Hepatocyte (in vitro differentiated cells): Measurements from ENCODE around the gene VEPH1. TPM values are rescaled to one million over a fixed set of nuclear protein-coding genes. Genes with fewer than 3 reads are reported as not detected.

Experiments
- DNase-seq: peaks from one replicate; pipeline ENCODE4 v3.0.0-alpha.2; 2016; ENCODE audit warnings: low spot score
- H2AFZ ChIP-seq: fragments of 200-600 bp; sonication (generic); 2 replicates; pipeline ENCODE4 v1.6.0; 2016; ENCODE audit warnings: antibody characterized with exemption, mild to moderate bottlenecking
- H3K27ac ChIP-seq: fragments of 200-600 bp; sonication (generic); 2 replicates; pipeline ENCODE4 v1.5.1; 2016; ENCODE audit warnings: mild to moderate bottlenecking
- H3K27me3 ChIP-seq: fragments of 200-600 bp; sonication (generic); 2 replicates; pipeline ENCODE4 v1.6.1; 2016
- H3K36me3 ChIP-seq: fragments of 200-600 bp; sonication (generic); replicated peaks from 2 replicates; pipeline ENCODE4 v1.5.1; 2016; ENCODE audit warnings: low read depth; ENCODE audit not compliant: insufficient read depth
- H3K4me1 ChIP-seq: fragments of 200-600 bp; sonication (generic); 2 replicates; pipeline ENCODE4 v1.5.1; 2016; ENCODE audit warnings: mild to moderate bottlenecking, moderate library complexity; ENCODE audit not compliant: insufficient read depth
- H3K4me2 ChIP-seq: fragments of 200-600 bp; sonication (generic); 2 replicates; pipeline ENCODE4 v1.6.0; 2016
- H3K4me3 ChIP-seq: fragments of 200-600 bp; sonication (generic); 2 replicates; pipeline ENCODE4 v1.5.1; 2016; ENCODE audit warnings: mild to moderate bottlenecking
- H3K79me2 ChIP-seq: fragments of 200-600 bp; sonication (generic); 2 replicates; pipeline ENCODE4 v1.6.0; 2017; ENCODE audit warnings: mild to moderate bottlenecking
- H3K9me2 ChIP-seq: fragments of 200-600 bp; sonication (generic); replicated peaks from 2 replicates; pipeline ENCODE4 v1.6.0; 2017; ENCODE audit warnings: mild to moderate bottlenecking; ENCODE audit not compliant: insufficient read depth
- H3K9me3 ChIP-seq: fragments of 200-600 bp; sonication (generic); 2 replicates; pipeline ENCODE4 v1.5.1; 2016; ENCODE audit warnings: low read depth, mild to moderate bottlenecking
- H4K20me1 ChIP-seq: fragments of 200-600 bp; sonication (generic); 2 replicates; pipeline ENCODE4 v1.6.0; 2016; ENCODE audit warnings: mild to moderate bottlenecking; ENCODE audit not compliant: insufficient read depth, poor library complexity, severe bottlenecking
- EZH2 ChIP-seq: fragments of 200-600 bp; sonication (generic); IDR thresholded peaks from 2 replicates; pipeline ENCODE4 v1.6.1; 2016; ENCODE audit warnings: antibody characterized with exemption, mild to moderate bottlenecking, borderline replicate concordance
- EZH2phosphoT487 ChIP-seq: fragments of 200-600 bp; sonication (generic); IDR thresholded peaks from one replicate; pipeline ENCODE4 v1.6.1; 2018; ENCODE audit warnings: antibody characterized with exemption, mild to moderate bottlenecking, low read depth, moderate library complexity; ENCODE audit not compliant: unreplicated experiment, severe bottlenecking
- WGBS: methylation state at CpG from one replicate; pipeline ENCODE4 v1.1.6; 2016; ENCODE audit warnings: low lambda C conversion rate; ENCODE audit errors: missing lambda C conversion rate; 5-methylcytosine and 5-hydroxymethylcytosine counted together
- polyA plus RNA-seq: library from polyadenylated mRNA; unstranded; fragments of >200 nt; fragmentation: Nextera tagmentation; extraction: Ambion mirVana; gene quantifications from 2 replicates; pipeline ENCODE4 v1.2.1, GENCODE V29; 2016
- total RNA-seq: library from RNA; depleted of rRNA; stranded (reverse); fragments of >200 nt; gene quantifications from 2 replicates; pipeline ENCODE4 v1.2.3, GENCODE V29; 2014
- TF ChIP-seq, protein P1 (sequence below): fragments of 200-600 bp; sonication (generic); IDR thresholded peaks from 2 replicates; pipeline ENCODE4 v1.5.1; 2016; ENCODE audit warnings: antibody characterized with exemption, mild to moderate bottlenecking; ENCODE audit not compliant: poor library complexity

VEPH1 gene
- total and polyA plus RNA-seq, 2 experiments from 2014 or later: 2.5 to 4.7 TPM

DNA sequence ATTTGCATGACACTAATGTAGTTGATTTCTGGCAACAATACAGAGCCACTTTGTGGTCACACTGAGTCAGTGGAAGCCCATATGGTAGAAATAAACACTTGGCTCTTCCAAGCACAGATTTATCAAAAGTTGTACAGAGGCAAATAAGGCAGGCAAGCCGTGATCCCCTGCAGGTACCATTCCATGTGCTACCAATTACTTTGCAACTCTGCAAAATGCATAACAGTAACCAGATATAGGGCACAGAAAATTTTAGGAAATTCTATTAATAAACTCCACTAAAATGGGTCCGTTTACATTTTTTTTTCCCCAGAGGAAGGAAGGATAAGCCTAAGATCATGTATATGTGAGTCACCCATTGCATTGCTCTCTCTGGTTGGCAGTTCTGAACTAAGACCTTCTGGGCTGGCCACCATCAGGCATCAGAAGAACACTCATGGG, 169.6 kb downstream of the VEPH1 start:
- H3K79me2 ChIP-seq: no peaks in the 10 kb centered on the region
- no peaks in the 10 kb centered on the region for H3K9me2 ChIP-seq
- DNase-seq: no peak
- no peaks in the 10 kb centered on the region for H4K20me1 ChIP-seq
- no peak overlapping the region for H3K4me3 ChIP-seq
- WGBS: 55% methylated on average over 2 of the region's 2 CpGs
- no peak overlapping the region for H3K4me2 ChIP-seq
- no peak for TF ChIP-seq EZH2phosphoT487
- TF ChIP-seq EZH2: no peak
- TF ChIP-seq, protein P1, sequence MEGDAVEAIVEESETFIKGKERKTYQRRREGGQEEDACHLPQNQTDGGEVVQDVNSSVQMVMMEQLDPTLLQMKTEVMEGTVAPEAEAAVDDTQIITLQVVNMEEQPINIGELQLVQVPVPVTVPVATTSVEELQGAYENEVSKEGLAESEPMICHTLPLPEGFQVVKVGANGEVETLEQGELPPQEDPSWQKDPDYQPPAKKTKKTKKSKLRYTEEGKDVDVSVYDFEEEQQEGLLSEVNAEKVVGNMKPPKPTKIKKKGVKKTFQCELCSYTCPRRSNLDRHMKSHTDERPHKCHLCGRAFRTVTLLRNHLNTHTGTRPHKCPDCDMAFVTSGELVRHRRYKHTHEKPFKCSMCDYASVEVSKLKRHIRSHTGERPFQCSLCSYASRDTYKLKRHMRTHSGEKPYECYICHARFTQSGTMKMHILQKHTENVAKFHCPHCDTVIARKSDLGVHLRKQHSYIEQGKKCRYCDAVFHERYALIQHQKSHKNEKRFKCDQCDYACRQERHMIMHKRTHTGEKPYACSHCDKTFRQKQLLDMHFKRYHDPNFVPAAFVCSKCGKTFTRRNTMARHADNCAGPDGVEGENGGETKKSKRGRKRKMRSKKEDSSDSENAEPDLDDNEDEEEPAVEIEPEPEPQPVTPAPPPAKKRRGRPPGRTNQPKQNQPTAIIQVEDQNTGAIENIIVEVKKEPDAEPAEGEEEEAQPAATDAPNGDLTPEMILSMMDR: no peak
- H3K36me3 ChIP-seq: no peaks in the 10 kb centered on the region
- no peaks in the 10 kb centered on the region for H3K9me3 ChIP-seq
- no peak overlapping the region for H2AFZ ChIP-seq
- H3K27me3 ChIP-seq: no peaks in the 10 kb centered on the region
- no peaks in the 10 kb centered on the region for H3K4me1 ChIP-seq
- no peak overlapping the region for H3K27ac ChIP-seq

- Histone ChIP-seq H3K36me3 (no peaks in the 10 kb centered on the region), H3K4me3 (no peak overlapping the region), H3K9me3 (peaks cover 4% of the 10 kb centered on the region), H2AFZ (no peak overlapping the region), H3K4me1 (no peaks in the 10 kb centered on the region), H3K9me2 (no peaks in the 10 kb centered on the region), H4K20me1 (no peaks in the 10 kb centered on the region), H3K79me2 (no peaks in the 10 kb centered on the region), H3K27me3 (no peaks in the 10 kb centered on the region), H3K27ac (no peak overlapping the region), H3K4me2 (no peak overlapping the region)
- TF ChIP-seq, protein P1: no peak
- TF ChIP-seq EZH2 (no peak), EZH2phosphoT487 (no peak)
- WGBS: 82% methylated on average over 1 of the region's 1 CpG
- DNase-seq: no peak
Observed at GRCh38 chr3:157330206-157330605, 173.0 kb downstream of the VEPH1 start.

GRCh38 chr3:157329551-157329950, 173.7 kb downstream of the VEPH1 start:
- Histone ChIP-seq H3K9me3 (peaks cover 5% of the 10 kb centered on the region), H3K36me3 (no peaks in the 10 kb centered on the region), H4K20me1 (no peaks in the 10 kb centered on the region), H3K79me2 (no peaks in the 10 kb centered on the region), H3K27ac (no peak overlapping the region), H3K4me1 (no peaks in the 10 kb centered on the region), H3K4me3 (no peak overlapping the region), H3K4me2 (no peak overlapping the region), H3K27me3 (no peaks in the 10 kb centered on the region), H3K9me2 (no peaks in the 10 kb centered on the region), H2AFZ (no peak overlapping the region)
- no peak for TF ChIP-seq EZH2phosphoT487
- TF ChIP-seq, protein P1: no peak
- no peak for TF ChIP-seq EZH2
- WGBS: 73% methylated on average over 2 of the region's 2 CpGs
- no peak for DNase-seq

- no peaks in the 10 kb centered on the region for H3K9me2 ChIP-seq
- no peak for DNase-seq
- no peak for TF ChIP-seq EZH2phosphoT487
- TF ChIP-seq EZH2: no peak
- TF ChIP-seq, protein P1: no peak
- 93% methylated on average over 3 of the region's 3 CpGs for WGBS
- H3K4me2 ChIP-seq: no peak overlapping the region
- no peak overlapping the region for H2AFZ ChIP-seq
- peaks cover 5% of the 10 kb centered on the region for H3K9me3 ChIP-seq
- no peaks in the 10 kb centered on the region for H4K20me1 ChIP-seq
- H3K4me3 ChIP-seq: no peak overlapping the region
- H3K36me3 ChIP-seq: no peaks in the 10 kb centered on the region
- H3K27me3 ChIP-seq: no peaks in the 10 kb centered on the region
- no peaks in the 10 kb centered on the region for H3K4me1 ChIP-seq
- no peaks in the 10 kb centered on the region for H3K79me2 ChIP-seq
- H3K27ac ChIP-seq: no peak overlapping the region
Observed at GRCh38 chr3:157327837-157328236, 175.4 kb downstream of the VEPH1 start.
